Ishikawa (cell line): ENCODE results near the gene GLIPR1L2.

Experiments
- CEBPB ChIP-seq: IDR thresholded peaks from 2 replicates; pipeline ENCODE4 v1.6.1; 2012
- EP300 ChIP-seq: IDR thresholded peaks from 2 replicates; pipeline ENCODE4 v1.6.1; 2012; ENCODE audit warnings: borderline replicate concordance
- TCF12 ChIP-seq: IDR thresholded peaks from 2 replicates; pipeline ENCODE4 v1.6.1; 2012; ENCODE audit warnings: low read depth
- TEAD4 ChIP-seq: IDR thresholded peaks from 2 replicates; pipeline ENCODE4 v1.6.1; 2012
- TF ChIP-seq, protein P1 (sequence below): IDR thresholded peaks from 2 replicates; pipeline ENCODE4 v1.6.1; 2012
- TF ChIP-seq, protein P2 (sequence below): IDR thresholded peaks from 2 replicates; pipeline ENCODE4 v1.6.1; 2012; ENCODE audit warnings: low read depth, mild to moderate bottlenecking
- TF ChIP-seq, protein P3 (sequence below): IDR thresholded peaks from 2 replicates; pipeline ENCODE4 v1.6.1; 2012

DNA sequence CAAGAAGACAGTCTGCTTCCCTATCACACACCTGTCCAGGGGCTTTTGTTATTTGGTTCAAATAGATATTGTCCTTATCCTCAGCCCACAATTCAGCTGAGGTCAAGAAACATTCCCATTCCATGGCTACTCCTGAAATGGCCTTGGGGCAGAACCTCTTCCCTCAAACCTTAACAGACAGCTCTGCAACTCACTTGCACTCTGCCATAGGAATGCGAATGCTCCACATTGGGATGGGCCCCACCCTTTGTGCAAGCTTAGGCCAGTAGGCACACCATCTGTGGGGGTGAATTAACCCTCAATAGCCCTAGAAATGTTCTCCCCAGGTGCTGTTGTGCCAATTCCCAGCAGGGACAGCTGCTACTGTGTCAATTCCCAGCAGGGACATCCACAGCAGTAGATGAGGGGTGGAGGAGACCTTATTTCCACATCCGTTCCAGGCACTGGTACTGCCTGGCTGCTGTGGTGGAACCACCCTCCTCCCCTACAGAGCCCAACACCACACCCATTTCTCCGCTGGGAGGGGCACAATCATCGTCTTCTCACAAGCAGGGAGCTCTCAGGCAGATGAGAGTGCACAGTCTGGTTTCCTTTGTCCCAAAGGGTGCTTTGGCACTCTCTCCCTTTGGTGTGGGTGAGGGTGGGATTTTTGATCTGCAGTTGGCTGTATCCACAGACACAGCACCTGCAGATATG lies 47.3 kb downstream of the GLIPR1L2 start:
- TF ChIP-seq CEBPB (no peak), TEAD4 (no peak), EP300 (no peak), TCF12 (no peak)
- TF ChIP-seq, protein P1, sequence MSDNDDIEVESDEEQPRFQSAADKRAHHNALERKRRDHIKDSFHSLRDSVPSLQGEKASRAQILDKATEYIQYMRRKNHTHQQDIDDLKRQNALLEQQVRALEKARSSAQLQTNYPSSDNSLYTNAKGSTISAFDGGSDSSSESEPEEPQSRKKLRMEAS, result no peak
- TF ChIP-seq, protein P2, sequence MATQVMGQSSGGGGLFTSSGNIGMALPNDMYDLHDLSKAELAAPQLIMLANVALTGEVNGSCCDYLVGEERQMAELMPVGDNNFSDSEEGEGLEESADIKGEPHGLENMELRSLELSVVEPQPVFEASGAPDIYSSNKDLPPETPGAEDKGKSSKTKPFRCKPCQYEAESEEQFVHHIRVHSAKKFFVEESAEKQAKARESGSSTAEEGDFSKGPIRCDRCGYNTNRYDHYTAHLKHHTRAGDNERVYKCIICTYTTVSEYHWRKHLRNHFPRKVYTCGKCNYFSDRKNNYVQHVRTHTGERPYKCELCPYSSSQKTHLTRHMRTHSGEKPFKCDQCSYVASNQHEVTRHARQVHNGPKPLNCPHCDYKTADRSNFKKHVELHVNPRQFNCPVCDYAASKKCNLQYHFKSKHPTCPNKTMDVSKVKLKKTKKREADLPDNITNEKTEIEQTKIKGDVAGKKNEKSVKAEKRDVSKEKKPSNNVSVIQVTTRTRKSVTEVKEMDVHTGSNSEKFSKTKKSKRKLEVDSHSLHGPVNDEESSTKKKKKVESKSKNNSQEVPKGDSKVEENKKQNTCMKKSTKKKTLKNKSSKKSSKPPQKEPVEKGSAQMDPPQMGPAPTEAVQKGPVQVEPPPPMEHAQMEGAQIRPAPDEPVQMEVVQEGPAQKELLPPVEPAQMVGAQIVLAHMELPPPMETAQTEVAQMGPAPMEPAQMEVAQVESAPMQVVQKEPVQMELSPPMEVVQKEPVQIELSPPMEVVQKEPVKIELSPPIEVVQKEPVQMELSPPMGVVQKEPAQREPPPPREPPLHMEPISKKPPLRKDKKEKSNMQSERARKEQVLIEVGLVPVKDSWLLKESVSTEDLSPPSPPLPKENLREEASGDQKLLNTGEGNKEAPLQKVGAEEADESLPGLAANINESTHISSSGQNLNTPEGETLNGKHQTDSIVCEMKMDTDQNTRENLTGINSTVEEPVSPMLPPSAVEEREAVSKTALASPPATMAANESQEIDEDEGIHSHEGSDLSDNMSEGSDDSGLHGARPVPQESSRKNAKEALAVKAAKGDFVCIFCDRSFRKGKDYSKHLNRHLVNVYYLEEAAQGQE, result no peak
- TF ChIP-seq, protein P3, sequence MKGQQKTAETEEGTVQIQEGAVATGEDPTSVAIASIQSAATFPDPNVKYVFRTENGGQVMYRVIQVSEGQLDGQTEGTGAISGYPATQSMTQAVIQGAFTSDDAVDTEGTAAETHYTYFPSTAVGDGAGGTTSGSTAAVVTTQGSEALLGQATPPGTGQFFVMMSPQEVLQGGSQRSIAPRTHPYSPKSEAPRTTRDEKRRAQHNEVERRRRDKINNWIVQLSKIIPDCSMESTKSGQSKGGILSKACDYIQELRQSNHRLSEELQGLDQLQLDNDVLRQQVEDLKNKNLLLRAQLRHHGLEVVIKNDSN, result no peak
